Lung (tissue), 12 donors: ENCODE results near the gene PASK. TPM values are rescaled to one million over a fixed set of nuclear protein-coding genes. Genes with fewer than 3 reads are reported as not detected.

Source experiments
- ATAC-seq: fragments of 200-7000 bp; cut with Tn5 transposase; one replicate; pipeline ENCODE4 v1.9.1; 2020; ENCODE audit warnings: moderate number of reproducible peaks; ENCODE audit not compliant: insufficient read depth, low FRiP score
- DNase-seq, 3 donors: peaks; one replicate each; pipeline ENCODE4 v3.0.0-alpha.2; 2013 to 2017
- H3K27ac ChIP-seq, 2 donors: one replicate each; pipeline ENCODE4 v1.5.1; 2013; ENCODE audit warnings: mild to moderate bottlenecking in 2 of 2, moderate library complexity in 2 of 2, control low read depth in 1 of 2, inconsistent platforms in 1 of 2, low read depth in 1 of 2, low read length in 1 of 2
- H3K27me3 ChIP-seq, 3 donors: one replicate each; pipeline ENCODE4 v1.5.1; 2013; ENCODE audit warnings: low read length in 2 of 3; ENCODE audit not compliant: control insufficient read depth in 3 of 3, insufficient read depth in 3 of 3
- H3K36me3 ChIP-seq, 4 donors: one replicate each; pipeline ENCODE4 v1.5.1; 2013; ENCODE audit warnings: low read length in 4 of 4, mild to moderate bottlenecking in 1 of 4, moderate library complexity in 1 of 4; ENCODE audit not compliant: control insufficient read depth in 4 of 4, insufficient read depth in 4 of 4
- H3K4me1 ChIP-seq, 5 donors: one replicate each; pipeline ENCODE4 v1.5.1; 2013; ENCODE audit warnings: low read length in 5 of 5, mild to moderate bottlenecking in 2 of 5, moderate library complexity in 1 of 5; ENCODE audit not compliant: control insufficient read depth in 5 of 5, insufficient read depth in 5 of 5
- H3K4me3 ChIP-seq: one replicate; pipeline ENCODE4 v1.5.1; 2013; ENCODE audit warnings: mild to moderate bottlenecking, control low read depth, moderate library complexity
- H3K9ac ChIP-seq, 2 donors: one replicate each; pipeline ENCODE4 v1.5.1; 2013; ENCODE audit warnings: low read length in 2 of 2, control low read depth in 1 of 2; ENCODE audit not compliant: insufficient read depth in 1 of 2
- H3K9me3 ChIP-seq, 4 donors: one replicate each; pipeline ENCODE4 v1.5.1; 2013; ENCODE audit warnings: low read length in 3 of 4, mild to moderate bottlenecking in 1 of 4, moderate library complexity in 1 of 4; ENCODE audit not compliant: control insufficient read depth in 4 of 4, insufficient read depth in 3 of 4
- WGBS, 2 donors: extraction: QIAGEN DNeasy Blood & Tissue Kit; methylation state at CpG; one replicate each; pipeline ENCODE4 v1.1.7; 2013; 5-methylcytosine and 5-hydroxymethylcytosine counted together
- polyA plus RNA-seq, 2 donors: library from polyadenylated mRNA; stranded (reverse); fragments of 200-250 nt; gene quantifications; one replicate each; pipeline ENCODE4 v1.2.1, GENCODE V29; 2013
- total RNA-seq, 2 donors: library from RNA; depleted of rRNA in 1 of 2; stranded (reverse); fragments of >200 nt in 1 of 2; gene quantifications; one replicate each; pipeline ENCODE4 v1.2.1, GENCODE V29; 2014 to 2021
- TF ChIP-seq, protein P1 (sequence below): IDR thresholded peaks from 2 replicates; pipeline ENCODE4 v1.5.1; 2012; ENCODE audit warnings: mild to moderate bottlenecking; ENCODE audit errors: control extremely low read depth, extremely low read depth
- donor health status: control.
- donor health status: control.
- donor health status: Bipolar disorder and iron deficiency.
- donor health status: healthy.
- donor health status: DM: yes; HTN: yes; CAD: no.

The PASK gene
- total and polyA plus RNA-seq, 4 donors: 3.5 to 21.8 (median 13.2) TPM

DNA sequence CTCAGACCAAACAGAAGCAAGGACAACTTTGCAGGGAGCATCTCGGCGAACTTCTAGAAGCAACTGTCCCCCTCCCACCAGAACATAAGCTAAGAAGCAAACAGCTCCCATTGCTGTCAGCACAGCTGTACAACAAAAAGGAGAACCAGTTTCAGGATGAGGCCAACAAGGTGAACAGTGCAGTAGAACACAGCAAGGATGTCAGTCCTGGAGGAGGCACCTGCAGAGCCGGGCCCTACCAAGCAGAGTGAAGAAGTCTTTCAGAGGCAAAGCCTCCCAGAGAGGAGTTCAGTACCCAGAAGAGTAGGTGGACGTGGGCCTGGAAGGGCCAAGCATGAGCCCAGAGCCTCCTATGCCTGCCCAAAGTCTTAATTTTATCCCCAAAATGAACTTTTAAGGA, 1.0 kb downstream of the PASK start:
- H3K9ac ChIP-seq: no peak overlapping the region
- no peak for DNase-seq
- no peaks in the 10 kb centered on the region for H3K27me3 ChIP-seq

DNA sequence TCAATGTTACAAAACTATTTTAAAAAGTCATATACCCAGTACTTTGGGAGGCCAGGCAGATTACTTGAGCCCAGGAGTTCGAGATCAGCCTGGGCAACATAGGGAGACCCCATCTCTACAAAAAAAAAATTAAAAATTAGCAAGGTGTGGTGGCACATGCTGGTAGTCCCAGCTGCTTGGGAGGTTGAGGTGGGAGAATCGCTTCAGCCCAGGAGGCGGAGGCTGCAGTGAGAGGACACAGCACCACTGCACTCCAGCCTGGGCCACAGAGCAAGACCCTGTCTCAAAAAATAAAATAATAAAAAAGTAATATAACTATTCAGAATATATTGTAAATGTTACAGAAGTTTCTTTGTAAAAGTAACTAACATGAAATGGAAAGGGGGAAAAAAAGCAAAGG, 1.9 kb downstream of the PASK start:
- Histone ChIP-seq H3K36me3 (peaks cover 0 to 4% (median 0%) of the 10 kb centered on the region in 4 donors), H3K27me3 (no peaks in the 10 kb centered on the region), H3K4me1 (peaks cover 0 to 25% (median 6%) of the 10 kb centered on the region in 5 donors), H3K9me3 (no peaks in the 10 kb centered on the region), H3K9ac (no peak overlapping the region), H3K4me3 (no peak overlapping the region), H3K27ac (no peak overlapping the region)
- 98 to 100% methylated on average over 3 of the region's 3 CpGs for WGBS, 2 donors
- ATAC-seq (no peak), DNase-seq (no peak)
- TF ChIP-seq, protein P1, sequence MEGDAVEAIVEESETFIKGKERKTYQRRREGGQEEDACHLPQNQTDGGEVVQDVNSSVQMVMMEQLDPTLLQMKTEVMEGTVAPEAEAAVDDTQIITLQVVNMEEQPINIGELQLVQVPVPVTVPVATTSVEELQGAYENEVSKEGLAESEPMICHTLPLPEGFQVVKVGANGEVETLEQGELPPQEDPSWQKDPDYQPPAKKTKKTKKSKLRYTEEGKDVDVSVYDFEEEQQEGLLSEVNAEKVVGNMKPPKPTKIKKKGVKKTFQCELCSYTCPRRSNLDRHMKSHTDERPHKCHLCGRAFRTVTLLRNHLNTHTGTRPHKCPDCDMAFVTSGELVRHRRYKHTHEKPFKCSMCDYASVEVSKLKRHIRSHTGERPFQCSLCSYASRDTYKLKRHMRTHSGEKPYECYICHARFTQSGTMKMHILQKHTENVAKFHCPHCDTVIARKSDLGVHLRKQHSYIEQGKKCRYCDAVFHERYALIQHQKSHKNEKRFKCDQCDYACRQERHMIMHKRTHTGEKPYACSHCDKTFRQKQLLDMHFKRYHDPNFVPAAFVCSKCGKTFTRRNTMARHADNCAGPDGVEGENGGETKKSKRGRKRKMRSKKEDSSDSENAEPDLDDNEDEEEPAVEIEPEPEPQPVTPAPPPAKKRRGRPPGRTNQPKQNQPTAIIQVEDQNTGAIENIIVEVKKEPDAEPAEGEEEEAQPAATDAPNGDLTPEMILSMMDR: no peak

More for the DNA sequence above, 1.0 kb downstream of the PASK start:
- no peaks in the 10 kb centered on the region for H3K9me3 ChIP-seq
- WGBS, 2 donors: 86 to 93% methylated on average over 4 of the region's 4 CpGs
- TF ChIP-seq, protein P1: no peak
- H3K4me3 ChIP-seq: no peak overlapping the region
- no peak overlapping the region for H3K27ac ChIP-seq
- peaks cover 0 to 25% (median 6%) of the 10 kb centered on the region in 5 donors for H3K4me1 ChIP-seq
- no peak for ATAC-seq
- H3K36me3 ChIP-seq: peaks cover 0 to 3% (median 0%) of the 10 kb centered on the region in 4 donors

DNA sequence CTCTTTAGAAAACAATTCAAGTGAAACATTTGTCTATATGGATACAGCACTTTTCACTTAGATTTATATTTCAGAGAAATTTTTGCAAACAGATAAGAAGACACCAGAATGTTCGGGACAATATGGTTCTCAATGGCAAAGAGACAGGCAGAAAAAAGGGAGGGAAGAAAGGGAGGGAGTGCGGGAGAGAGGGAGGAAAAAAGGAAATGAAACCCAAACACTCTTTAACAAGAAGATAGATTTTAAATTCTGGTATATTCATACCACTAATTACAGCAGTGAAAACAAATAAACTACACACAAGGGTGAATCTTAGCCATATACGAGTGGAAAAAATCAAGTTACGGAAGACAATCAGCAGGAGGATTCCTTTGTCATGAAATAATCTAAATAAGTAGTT, 3.0 kb downstream of the PASK start:
- WGBS, 2 donors: 75 to 79% methylated on average over 4 of the region's 4 CpGs
- no peak overlapping the region for H3K27ac ChIP-seq
- no peaks in the 10 kb centered on the region for H3K9me3 ChIP-seq
- DNase-seq (no peak), ATAC-seq (no peak)
- H3K4me1 ChIP-seq: peaks cover 0 to 19% (median 3%) of the 10 kb centered on the region in 5 donors
- TF ChIP-seq, protein P1: no peak
- no peak overlapping the region for H3K9ac ChIP-seq
- peaks cover 0 to 6% (median 0%) of the 10 kb centered on the region in 4 donors for H3K36me3 ChIP-seq
- no peak overlapping the region for H3K4me3 ChIP-seq
- no peaks in the 10 kb centered on the region for H3K27me3 ChIP-seq

DNA sequence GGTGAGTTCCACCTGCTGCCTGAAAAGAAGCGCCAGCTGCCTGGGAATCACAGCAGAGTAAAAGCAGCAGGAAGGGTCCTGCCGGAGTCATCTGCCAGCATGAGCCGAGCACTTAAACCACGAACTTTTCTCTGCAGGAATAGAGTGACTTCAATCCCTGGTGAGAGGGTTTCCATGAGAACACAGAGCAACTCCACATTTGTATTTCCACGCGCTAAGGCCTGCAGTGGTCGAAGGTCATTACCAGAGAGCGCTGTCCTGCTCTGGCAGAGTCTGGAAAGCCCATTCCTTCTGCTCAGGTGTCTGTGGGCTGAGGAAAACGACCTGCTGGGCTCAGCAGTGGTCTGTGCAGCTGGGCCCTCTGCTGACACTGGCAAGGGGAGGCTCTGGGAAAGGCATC, 6.7 kb downstream of the PASK start:
- Histone ChIP-seq H3K27me3 (no peaks in the 10 kb centered on the region), H3K36me3 (peaks cover 0 to 13% (median 8%) of the 10 kb centered on the region in 4 donors), H3K4me3 (no peak overlapping the region), H3K27ac (no peak overlapping the region), H3K9me3 (no peaks in the 10 kb centered on the region), H3K9ac (no peak overlapping the region), H3K4me1 (no peaks in the 10 kb centered on the region)
- 91 to 95% methylated on average over 9 of the region's 9 CpGs for WGBS, 2 donors
- ATAC-seq (no peak), DNase-seq (no peak)
- TF ChIP-seq, protein P1: no peak
